HG02981 (cell line): ENCODE results near the gene EHD3.

Experiments
- ATAC-seq: cut with Tn5 transposase; IDR thresholded peaks from one replicate; pipeline ENCODE4 v1.9.1; 2021; ENCODE audit warnings: mild to moderate bottlenecking, moderate library complexity; ENCODE audit not compliant: unreplicated experiment

The EHD3 gene

GRCh38 chr2:31212659-31213600, 21.0 kb upstream of the EHD3 start:
- ATAC-seq, result no peak

GRCh38 chr2:31213601-31214443, 20.1 kb upstream of the EHD3 start:
- ATAC-seq, result no peak

GRCh38 chr2:31214444-31214915, 19.5 kb upstream of the EHD3 start:
- ATAC-seq, result no peak

- ATAC-seq, result no peak
Observed at GRCh38 chr2:31216734-31217133, 17.2 kb upstream of the EHD3 start.

- ATAC-seq, result no peak
Observed at GRCh38 chr2:31217465-31218200, 16.3 kb upstream of the EHD3 start, which contains the start of gene CAPN14. TSS of gene CAPN14 (minus strand) at chr2:31217515. CDS start at chr2:31205447, 12,068 bp downstream.

GRCh38 chr2:31219131-31219969, 14.6 kb upstream of the EHD3 start:
- peak; percentile 70 for ATAC-seq

GRCh38 chr2:31221544-31221943, 12.4 kb upstream of the EHD3 start:
- no peak for ATAC-seq

- ATAC-seq, result no peak
Observed at GRCh38 chr2:31222071-31222470, 11.9 kb upstream of the EHD3 start.

- ATAC-seq, result no peak
Observed at GRCh38 chr2:31223026-31223425, 10.9 kb upstream of the EHD3 start.

- no peak for ATAC-seq
Observed at GRCh38 chr2:31223749-31224148, 10.2 kb upstream of the EHD3 start.

GRCh38 chr2:31226266-31226665, 7.7 kb upstream of the EHD3 start:
- ATAC-seq, result no peak

- no peak for ATAC-seq
Observed at GRCh38 chr2:31227110-31227509, 6.8 kb upstream of the EHD3 start.

- no peak for ATAC-seq
Observed at GRCh38 chr2:31227711-31228125, 6.2 kb upstream of the EHD3 start.

- no peak for ATAC-seq
Observed at GRCh38 chr2:31228717-31229116, 5.2 kb upstream of the EHD3 start.

GRCh38 chr2:31230751-31231150, 3.2 kb upstream of the EHD3 start:
- ATAC-seq, result no peak

- ATAC-seq, result no peak
Observed at GRCh38 chr2:31231571-31232302, 2.2 kb upstream of the EHD3 start.

GRCh38 chr2:31232586-31232985, 1.4 kb upstream of the EHD3 start:
- no peak for ATAC-seq

- no peak for ATAC-seq
Observed at GRCh38 chr2:31233231-31233630, 721 bp upstream of the EHD3 start.
